ENCODE results near the gene UBE2D3.

Gene UBE2D3

DNA sequence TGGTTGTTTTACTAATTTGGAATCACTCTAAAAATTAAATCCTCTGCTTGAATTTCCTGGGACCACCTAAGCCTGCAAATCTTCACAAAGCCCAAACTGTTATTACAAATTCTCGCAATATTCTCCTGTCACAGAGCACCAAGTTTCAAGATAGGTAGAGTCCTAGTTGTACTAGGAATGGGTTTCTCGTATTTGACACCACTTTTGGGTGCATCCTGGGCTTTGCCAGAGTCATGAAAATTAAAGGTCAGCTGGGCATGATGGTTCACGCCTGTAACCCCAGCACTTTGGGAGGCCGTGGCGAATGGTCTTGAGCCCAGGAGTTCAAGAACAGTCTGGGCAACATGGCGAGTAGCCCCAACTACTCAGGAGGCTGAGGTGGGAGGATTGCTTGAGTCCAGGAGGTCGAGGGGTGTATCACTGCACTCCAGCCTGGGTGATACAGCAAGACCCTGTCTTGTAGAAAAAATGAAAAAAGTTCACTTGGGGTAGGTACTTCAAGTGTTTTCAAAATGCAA lies 36.0 kb downstream of the UBE2D3 start:
- DNase-seq (ENCODE audit: low read depth), result no peak

DNA sequence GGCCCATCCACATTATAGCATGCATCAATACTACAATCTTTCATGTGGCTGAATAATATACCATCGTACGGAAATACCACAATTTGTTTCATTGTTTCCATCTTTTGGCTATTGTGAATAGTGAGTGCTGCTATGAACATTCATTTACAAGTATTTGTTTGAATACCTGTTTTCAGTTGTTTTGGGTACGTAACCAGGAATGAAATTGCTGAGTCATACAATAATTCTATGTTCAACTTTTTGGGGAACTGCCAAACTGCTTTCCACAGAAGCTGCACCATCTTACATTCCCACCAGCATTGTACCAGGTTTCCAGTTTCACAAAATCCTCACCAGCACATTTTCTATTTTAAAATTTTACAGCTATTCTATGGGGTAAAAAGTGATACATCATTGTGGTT lies 38.0 kb downstream of the UBE2D3 start:
- no peak for DNase-seq (ENCODE audit: low read depth)

- no peak for DNase-seq (ENCODE audit: low read depth)
Measured at GRCh38 chr4:102787944-102788343, 39.4 kb downstream of the UBE2D3 start.

- no peak for DNase-seq (ENCODE audit: low read depth)
Measured at GRCh38 chr4:102787096-102787881, 40.1 kb downstream of the UBE2D3 start.

GRCh38 chr4:102786279-102786678 lies 41.1 kb downstream of the UBE2D3 start:
- no peak for DNase-seq (ENCODE audit: low read depth)

DNA sequence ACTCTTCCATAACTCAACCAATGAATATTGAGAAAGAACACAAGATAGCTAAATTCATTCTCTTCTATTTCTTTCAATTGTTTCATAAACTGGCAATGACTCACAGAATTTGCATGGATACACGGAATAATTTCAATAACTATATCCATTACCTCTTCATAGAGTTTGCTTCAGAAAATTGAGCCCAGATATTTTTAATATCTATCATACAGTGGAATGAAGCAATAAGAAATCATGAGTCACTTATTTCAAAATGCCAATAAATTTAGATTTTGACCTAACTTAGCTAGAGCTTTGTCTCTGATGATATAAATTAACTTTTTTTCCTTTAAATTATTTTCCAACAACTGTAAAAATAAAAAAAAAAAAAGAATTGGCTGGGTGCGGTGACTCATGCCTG lies 44.3 kb downstream of the UBE2D3 start:
- no peak for DNase-seq (ENCODE audit: low read depth)

GRCh38 chr4:102781570-102781969 lies 45.8 kb downstream of the UBE2D3 start:
- DNase-seq (ENCODE audit: low read depth), result no peak

DNA sequence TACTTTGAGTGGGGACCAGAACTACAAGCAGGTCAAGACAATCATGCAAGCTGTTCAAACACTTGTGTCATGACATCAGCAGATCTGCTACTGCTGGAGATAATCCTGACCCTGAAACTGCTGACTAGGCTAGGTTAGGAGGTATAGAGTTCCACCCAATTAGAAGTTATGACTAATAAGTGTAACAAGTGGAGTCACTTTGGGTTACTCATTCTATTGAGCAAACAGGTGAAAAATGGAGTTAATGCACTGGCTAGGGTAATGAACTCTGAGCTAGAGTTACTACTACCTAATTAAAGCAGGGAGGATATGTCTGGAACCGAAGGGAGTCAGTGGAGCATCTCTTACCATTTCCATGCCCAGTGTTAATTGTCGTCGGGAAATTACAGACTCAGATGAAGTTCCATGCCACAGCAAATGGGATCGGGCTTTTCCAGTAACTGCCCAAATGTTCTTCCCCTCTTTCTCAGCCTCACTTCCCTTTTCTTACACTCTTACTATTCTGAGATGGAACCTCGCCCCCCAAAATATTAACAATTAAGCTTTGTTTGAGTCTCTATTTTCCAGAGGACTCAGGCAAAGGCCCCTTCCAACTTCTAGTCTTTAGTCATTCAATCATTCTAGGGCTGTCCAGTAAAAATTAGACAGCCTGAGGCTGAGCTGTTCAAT lies 46.7 kb downstream of the UBE2D3 start:
- no peak for DNase-seq (ENCODE audit: low read depth)

DNA sequence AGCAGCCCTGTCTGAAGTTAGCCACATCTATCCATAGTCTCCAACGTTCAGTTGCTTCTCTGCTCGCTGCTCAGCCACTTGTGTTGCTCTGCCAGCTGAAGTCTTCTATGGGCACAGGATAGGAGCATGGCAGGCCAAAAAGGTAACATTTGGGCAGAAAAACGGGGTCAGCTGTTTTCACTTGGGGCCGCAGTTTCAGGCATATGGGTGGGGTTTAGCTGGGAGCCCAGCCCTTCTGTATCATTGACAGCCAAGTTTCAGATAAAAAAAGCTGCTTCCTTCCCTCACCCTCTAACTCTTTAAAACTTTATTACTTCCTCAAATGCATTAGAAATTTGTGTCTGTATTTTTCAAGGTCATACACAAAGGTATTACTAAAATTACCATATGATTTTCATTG lies 48.1 kb downstream of the UBE2D3 start:
- DNase-seq (ENCODE audit: low read depth), result no peak

GRCh38 chr4:102778720-102779119 lies 48.6 kb downstream of the UBE2D3 start:
- no peak for DNase-seq (ENCODE audit: low read depth)

GRCh38 chr4:102775805-102776204 lies 51.5 kb downstream of the UBE2D3 start:
- DNase-seq (ENCODE audit: low read depth), result no peak

- no peak for DNase-seq (ENCODE audit: low read depth)
Measured at GRCh38 chr4:102774254-102774653, 53.1 kb downstream of the UBE2D3 start.

DNA sequence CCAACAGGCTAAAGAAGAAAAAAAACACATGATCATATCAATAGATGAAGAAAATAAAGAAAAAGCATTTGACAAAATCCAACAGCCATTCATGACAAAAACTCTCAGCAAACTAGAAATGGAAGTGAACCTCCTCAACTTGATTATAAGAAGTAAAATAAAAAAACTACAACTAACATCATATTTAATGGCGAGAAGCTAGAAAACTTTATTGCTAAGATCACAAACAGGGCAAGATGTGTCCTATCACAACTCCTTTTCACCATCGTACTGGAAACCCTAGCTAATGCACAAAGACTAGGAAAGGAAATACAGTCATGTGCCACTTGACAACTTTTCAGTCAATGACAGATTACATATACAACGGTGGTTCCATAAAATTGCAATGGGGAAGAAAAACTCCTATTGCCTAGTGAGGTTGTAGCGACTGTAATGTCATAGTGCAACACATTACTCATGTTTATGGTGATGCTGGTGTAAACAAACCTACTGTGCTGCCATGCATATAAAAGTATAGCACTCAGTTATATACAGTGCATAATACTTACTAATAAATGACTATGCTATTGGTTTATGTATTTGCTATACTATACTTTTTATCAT lies 54.5 kb downstream of the UBE2D3 start:
- DNase-seq (ENCODE audit: low read depth), result no peak

DNA sequence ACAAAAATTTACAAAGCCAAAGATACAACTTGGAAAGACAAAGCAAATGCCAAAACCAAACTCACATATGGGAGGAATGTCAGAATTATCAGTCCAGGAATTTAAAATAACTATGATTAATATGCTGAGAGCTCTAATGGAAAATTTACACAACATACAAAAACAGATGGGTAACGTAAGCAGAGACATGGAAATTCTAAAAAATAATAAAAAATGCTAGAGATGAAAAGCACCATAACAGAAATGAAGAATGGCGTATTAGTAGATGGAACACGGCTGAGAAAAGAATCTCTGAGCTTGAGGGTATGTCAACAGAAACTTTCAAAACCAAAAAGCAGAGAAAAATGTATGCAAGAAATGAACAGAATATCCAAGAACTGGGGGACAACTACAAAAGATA lies 62.5 kb downstream of the UBE2D3 start:
- DNase-seq (ENCODE audit: low read depth), result no peak

DNA sequence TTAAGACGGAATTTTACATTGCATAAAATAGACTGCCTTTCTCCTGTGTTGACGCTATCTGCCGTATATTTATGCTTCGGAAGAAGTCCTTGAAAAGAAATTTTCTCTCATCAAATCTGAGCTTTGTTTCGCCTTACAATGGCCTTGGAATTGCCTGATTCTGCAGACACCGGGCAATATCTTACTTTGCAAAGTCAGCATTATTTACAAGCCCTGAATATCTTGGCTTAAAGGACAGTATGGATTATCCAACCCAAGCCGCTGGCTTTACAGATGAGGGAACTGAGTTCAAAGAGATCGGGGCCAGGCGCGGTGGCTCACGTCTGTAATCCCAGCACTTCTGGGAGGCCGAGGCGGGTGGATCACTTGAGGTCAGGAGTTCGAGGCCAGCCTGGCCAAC lies 65.4 kb downstream of the UBE2D3 start:
- no peak for DNase-seq (ENCODE audit: low read depth)

GRCh38 chr4:102761296-102761701 lies 66.1 kb downstream of the UBE2D3 start:
- DNase-seq (ENCODE audit: low read depth), result no peak

DNA sequence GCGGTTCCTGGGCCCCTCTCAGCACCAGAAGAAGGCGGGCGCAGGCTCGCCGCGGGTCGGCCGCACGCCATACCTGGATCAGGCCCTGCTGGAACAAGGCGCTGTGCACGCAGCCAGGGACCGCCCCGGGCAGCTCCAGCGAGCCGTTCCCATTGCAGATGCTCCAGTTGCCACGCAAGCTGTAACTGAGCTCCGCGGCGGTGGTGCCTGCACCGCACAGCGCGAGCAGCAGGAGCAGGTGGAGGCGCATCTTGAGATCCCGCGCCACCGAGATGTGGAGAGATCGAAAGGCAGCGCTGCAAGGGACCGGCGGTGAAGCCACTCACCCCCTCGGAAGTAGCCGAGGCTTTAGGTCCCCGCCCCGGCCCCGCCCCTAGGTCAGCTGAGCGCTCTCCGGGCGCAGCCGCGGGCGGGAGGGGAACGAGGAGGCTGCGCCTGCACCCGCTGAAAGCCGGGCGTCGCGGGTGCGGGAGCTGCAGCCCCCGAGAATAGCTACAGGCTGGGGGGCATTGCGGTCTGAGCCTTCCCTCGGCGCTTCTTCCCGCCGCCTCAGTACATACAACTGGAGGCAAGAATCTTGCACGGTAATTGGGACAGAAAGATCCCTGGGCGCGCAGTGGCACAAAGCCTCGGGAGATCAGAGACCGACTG lies 66.6 kb downstream of the UBE2D3 start, which contains the start of gene MANBA:
Gene MANBA (minus strand): TSS at position 324 of the 651 bp plus-strand sequence. CDS start 74 bp downstream, at position 250.
- peak; percentile 83 for DNase-seq (ENCODE audit: low read depth)

- DNase-seq (ENCODE audit: low read depth), result peak; percentile 4
Measured at GRCh38 chr4:102759831-102760644, 67.3 kb downstream of the UBE2D3 start.

- no peak for DNase-seq (ENCODE audit: low read depth)
Measured at GRCh38 chr4:102758241-102759160, 68.8 kb downstream of the UBE2D3 start.

GRCh38 chr4:102757681-102758080 lies 69.7 kb downstream of the UBE2D3 start:
- DNase-seq (ENCODE audit: low read depth), result no peak
